ENCODE data around the gene TMEM52. TPM values are rescaled to one million over a fixed set of nuclear protein-coding genes. Genes with fewer than 3 reads are reported as not detected.
"Not testable (repeated sequence)": the region's sequence is repeated elsewhere in the genome, so short reads cannot be mapped to it uniquely, and the experiment has no call there.

TMEM52 gene
- total RNA-seq, 1 donor from 2014 or later: 1.2 TPM

GRCh38 chr1:1942753-1943656 lies 23.9 kb upstream of the TMEM52 start:
- no peak overlapping the region for H3K4me3 Mint-ChIP-seq (ENCODE audit: low read depth)
- H3K4me1 Mint-ChIP-seq (ENCODE audit: low read depth): peaks cover 2% of the 10 kb centered on the region
- H3K36me3 Mint-ChIP-seq (ENCODE audit: low read depth): no peaks in the 10 kb centered on the region
- no peak for DNase-seq (ENCODE audit: low spot score)
- intact Hi-C loops (cut with micrococcal nuclease): loop anchor here (5.0 kb wide), 1 partner anchor 104 kb away; no protein-coding TSS in a partner anchor
- H3K9me3 Mint-ChIP-seq: no peaks in the 10 kb centered on the region
- H3K27me3 Mint-ChIP-seq (ENCODE audit: low read depth): no peaks in the 10 kb centered on the region
- H3K27ac Mint-ChIP-seq: no peak overlapping the region

- no peaks in the 10 kb centered on the region for H3K36me3 Mint-ChIP-seq (ENCODE audit: low read depth)
- intact Hi-C loops (cut with micrococcal nuclease): loop anchor here (5.0 kb wide), 1 partner anchor 105 kb away; no protein-coding TSS in a partner anchor
- H3K4me3 Mint-ChIP-seq (ENCODE audit: low read depth): no peak overlapping the region
These were observed 23.0 kb upstream of the TMEM52 start for GRCh38 chr1:1941868-1942752.

DNA sequence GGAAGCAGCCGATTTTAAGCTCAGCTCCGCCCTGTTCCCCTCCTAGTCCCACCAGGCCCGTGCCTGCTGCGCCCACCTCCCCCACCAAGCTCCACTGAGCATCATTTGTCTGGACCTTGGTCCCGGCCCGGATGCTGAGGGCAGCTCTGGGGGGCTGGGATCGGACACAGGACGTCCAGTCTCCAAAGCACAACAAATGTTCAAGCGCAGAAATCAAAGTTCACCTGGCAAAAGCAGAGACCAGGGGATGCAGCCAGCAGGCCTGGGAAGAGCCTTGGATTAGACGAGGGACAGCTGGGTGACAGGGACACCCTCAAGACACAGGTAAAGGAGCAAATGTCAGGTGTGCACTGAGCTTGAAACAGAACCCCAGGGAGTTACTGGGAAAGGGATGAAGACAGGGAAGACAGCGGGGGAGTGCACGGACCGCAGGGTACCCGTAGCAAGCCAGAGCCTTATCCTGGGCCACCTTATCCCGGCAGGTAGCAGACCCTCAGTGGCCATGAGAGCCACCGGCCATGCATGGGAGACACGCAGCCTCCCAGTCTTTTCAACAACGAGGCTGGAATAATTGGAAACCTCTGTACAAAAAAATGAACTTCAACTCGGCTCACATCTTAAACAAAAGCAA lies 22.2 kb upstream of the TMEM52 start:
- no peak overlapping the region for H3K4me3 Mint-ChIP-seq (ENCODE audit: low read depth)
- intact Hi-C loops (cut with micrococcal nuclease): loop anchor here (5.0 kb wide), 1 partner anchor 106 kb away; no protein-coding TSS in a partner anchor
- no peaks in the 10 kb centered on the region for H3K9me3 Mint-ChIP-seq
- H3K27me3 Mint-ChIP-seq (ENCODE audit: low read depth): no peaks in the 10 kb centered on the region
- peaks cover 2% of the 10 kb centered on the region for H3K4me1 Mint-ChIP-seq (ENCODE audit: low read depth)
- no peaks in the 10 kb centered on the region for H3K36me3 Mint-ChIP-seq (ENCODE audit: low read depth)
- H3K27ac Mint-ChIP-seq: no peak overlapping the region
- DNase-seq (ENCODE audit: low spot score): no peak

More at GRCh38 chr1:1941868-1942752, 23.0 kb upstream of the TMEM52 start:
- Mint-ChIP-seq H3K9me3 (no peaks in the 10 kb centered on the region), H3K27ac (no peak overlapping the region), H3K27me3 (ENCODE audit: low read depth) (no peaks in the 10 kb centered on the region), H3K4me1 (ENCODE audit: low read depth) (peaks cover 2% of the 10 kb centered on the region)
- DNase-seq (ENCODE audit: low spot score): no peak

DNA sequence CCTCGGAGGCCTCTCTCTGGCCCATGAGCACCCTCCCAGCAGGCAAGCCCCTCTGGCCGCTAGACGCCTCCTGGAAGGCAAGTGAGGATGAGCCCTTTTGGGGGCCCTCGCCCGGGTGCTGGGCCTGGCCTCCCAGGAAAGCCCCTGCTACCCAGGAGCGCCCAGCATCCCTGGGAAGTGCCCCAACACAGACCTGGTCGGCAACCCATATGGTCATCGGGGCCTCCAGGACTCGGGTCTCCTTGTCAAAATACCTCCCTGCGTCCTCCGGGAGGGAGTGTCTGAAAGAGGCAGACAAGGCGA lies 21.0 kb upstream of the TMEM52 start:
- DNase-seq (ENCODE audit: low spot score): no peak
- intact Hi-C loops (cut with micrococcal nuclease): loop anchor here (5.0 kb wide), 1 partner anchor 107 kb away; no protein-coding TSS in a partner anchor
- Mint-ChIP-seq H3K27ac (no peak overlapping the region), H3K36me3 (ENCODE audit: low read depth) (no peaks in the 10 kb centered on the region), H3K4me1 (ENCODE audit: low read depth) (peaks cover 2% of the 10 kb centered on the region), H3K27me3 (ENCODE audit: low read depth) (no peaks in the 10 kb centered on the region), H3K4me3 (ENCODE audit: low read depth) (no peak overlapping the region), H3K9me3 (peaks cover 7% of the 10 kb centered on the region)

GRCh38 chr1:1939296-1940122 lies 20.4 kb upstream of the TMEM52 start:
- no peaks in the 10 kb centered on the region for H3K36me3 Mint-ChIP-seq (ENCODE audit: low read depth)
- no peak overlapping the region for H3K27ac Mint-ChIP-seq
- intact Hi-C loops (cut with micrococcal nuclease): loop anchor here (5.0 kb wide), 1 partner anchor 108 kb away; no protein-coding TSS in a partner anchor
- no peak for DNase-seq (ENCODE audit: low spot score)
- no peaks in the 10 kb centered on the region for H3K27me3 Mint-ChIP-seq (ENCODE audit: low read depth)
- H3K4me3 Mint-ChIP-seq (ENCODE audit: low read depth): no peak overlapping the region
- H3K9me3 Mint-ChIP-seq: peaks cover 13% of the 10 kb centered on the region
- H3K4me1 Mint-ChIP-seq (ENCODE audit: low read depth): peaks cover 2% of the 10 kb centered on the region

DNA sequence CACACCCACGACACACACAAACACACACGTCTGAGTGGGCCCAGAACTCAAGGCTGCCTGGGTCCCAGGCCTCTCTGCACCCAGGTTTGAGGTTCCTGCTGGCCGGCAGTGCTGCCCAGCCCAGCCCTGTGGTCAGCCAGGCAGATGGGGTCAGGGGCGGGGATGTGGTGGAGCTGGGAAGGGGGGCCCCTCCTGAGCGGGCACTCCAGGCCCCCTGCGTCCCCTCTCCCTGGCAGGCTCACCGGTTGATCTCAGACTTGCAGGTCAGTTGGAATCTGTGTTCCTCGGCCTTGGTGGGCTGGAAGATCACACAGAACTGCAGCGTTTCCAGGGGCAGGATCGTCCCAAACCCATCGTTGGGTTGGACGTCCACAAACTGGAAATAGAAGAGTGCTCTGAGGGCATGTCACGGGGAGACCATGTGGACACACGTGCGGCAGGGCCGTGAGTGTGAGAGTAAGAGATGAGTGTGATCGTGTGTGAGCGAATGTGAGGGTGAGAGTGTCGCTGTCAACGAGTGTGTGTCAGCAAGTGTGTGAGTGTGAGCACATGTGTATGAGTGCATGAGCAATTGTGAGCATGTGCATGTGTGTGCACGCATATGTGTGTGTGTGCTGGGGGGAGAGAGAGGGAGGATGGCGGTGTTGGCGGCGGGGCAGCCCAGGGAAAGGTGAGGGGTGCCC lies 19.7 kb upstream of the TMEM52 start:
- H3K27ac Mint-ChIP-seq: no peak overlapping the region
- H3K36me3 Mint-ChIP-seq (ENCODE audit: low read depth): no peaks in the 10 kb centered on the region
- intact Hi-C loops (cut with micrococcal nuclease): no loop called here
- H3K9me3 Mint-ChIP-seq: peaks cover 20% of the 10 kb centered on the region
- no peak for DNase-seq (ENCODE audit: low spot score)
- H3K4me1 Mint-ChIP-seq (ENCODE audit: low read depth): peaks cover under 1% of the 10 kb centered on the region
- H3K4me3 Mint-ChIP-seq (ENCODE audit: low read depth): no peak overlapping the region
- H3K27me3 Mint-ChIP-seq (ENCODE audit: low read depth): no peaks in the 10 kb centered on the region

DNA sequence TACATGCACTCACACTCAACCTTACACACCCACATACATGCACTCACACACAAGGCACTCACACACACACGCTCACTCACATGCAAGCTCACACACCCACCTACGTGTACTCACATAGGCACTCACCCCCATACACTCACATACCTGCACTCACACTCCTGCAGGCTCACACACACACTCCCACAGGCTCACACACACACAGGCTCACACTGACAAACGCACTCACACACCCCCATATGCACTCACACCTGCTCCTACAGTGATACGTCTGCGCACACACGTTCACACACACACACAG lies 19.1 kb upstream of the TMEM52 start:
- no peak overlapping the region for H3K27ac Mint-ChIP-seq
- H3K4me1 Mint-ChIP-seq (ENCODE audit: low read depth): no peaks in the 10 kb centered on the region
- peaks cover 25% of the 10 kb centered on the region for H3K9me3 Mint-ChIP-seq
- H3K36me3 Mint-ChIP-seq (ENCODE audit: low read depth): no peaks in the 10 kb centered on the region
- intact Hi-C loops (cut with micrococcal nuclease): no loop called here
- no peak for DNase-seq (ENCODE audit: low spot score)
- H3K27me3 Mint-ChIP-seq (ENCODE audit: low read depth): no peaks in the 10 kb centered on the region
- H3K4me3 Mint-ChIP-seq (ENCODE audit: low read depth): no peak overlapping the region

DNA sequence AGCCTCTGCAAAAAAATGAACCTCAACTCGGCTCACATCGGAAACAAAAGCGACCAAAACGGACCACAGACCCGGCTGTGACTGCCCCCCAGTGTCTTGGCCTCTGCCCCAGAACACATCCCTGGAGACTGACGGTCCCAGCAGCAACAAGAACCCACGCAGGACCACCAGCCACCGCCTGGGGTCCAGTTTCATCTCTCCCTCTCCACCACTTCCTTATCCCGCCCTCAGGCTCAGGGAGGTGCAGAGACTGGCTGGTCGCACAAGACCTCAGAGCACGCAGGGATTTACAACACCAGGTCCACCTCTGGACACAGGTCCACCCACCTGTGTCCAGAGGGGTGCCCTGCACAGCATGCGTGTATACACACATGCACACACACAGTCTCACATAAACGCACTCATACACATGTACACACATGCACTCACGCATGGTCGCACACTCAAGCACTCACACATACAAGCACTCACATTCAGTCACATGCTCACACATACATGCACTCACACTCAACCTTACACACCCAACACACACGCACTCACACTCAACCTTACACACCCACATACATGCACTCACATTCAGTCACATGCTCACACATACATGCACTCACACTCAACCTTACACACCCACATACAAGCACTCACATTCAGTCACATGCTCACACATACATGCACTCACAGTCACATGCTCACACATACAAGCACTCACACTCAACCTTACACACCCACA lies 18.6 kb upstream of the TMEM52 start:
- no peaks in the 10 kb centered on the region for H3K27me3 Mint-ChIP-seq (ENCODE audit: low read depth)

DNA sequence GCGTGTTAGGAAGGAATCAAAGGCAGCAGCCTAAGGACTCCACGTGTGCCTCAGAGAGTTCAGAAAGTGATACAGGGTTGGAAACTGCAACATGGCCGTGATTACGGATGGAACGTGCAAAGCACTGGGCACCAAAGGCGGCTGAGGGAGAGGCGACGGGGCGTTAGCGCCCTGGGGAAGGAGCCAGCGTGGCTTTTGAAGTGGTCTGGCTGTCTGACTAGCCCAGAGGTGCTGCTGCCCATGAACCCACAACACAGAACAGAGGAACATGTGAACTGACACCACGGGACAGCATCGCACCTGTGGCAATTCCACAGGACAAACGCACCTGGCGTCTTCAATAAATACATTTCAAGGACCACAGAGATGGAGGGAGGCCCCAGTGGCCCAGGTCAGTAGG lies 18.0 kb upstream of the TMEM52 start:
- H3K4me1 Mint-ChIP-seq (ENCODE audit: low read depth): no peaks in the 10 kb centered on the region
- DNase-seq (ENCODE audit: low spot score): no peak
- intact Hi-C loops (cut with micrococcal nuclease): no loop called here
- H3K27me3 Mint-ChIP-seq (ENCODE audit: low read depth): no peaks in the 10 kb centered on the region
- peaks cover 25% of the 10 kb centered on the region for H3K9me3 Mint-ChIP-seq
- H3K36me3 Mint-ChIP-seq (ENCODE audit: low read depth): no peaks in the 10 kb centered on the region
- H3K27ac Mint-ChIP-seq: no peak overlapping the region
- H3K4me3 Mint-ChIP-seq (ENCODE audit: low read depth): no peak overlapping the region

More for the DNA sequence above, 18.6 kb upstream of the TMEM52 start:
- intact Hi-C loops (cut with micrococcal nuclease): no loop called here
- Mint-ChIP-seq H3K9me3 (peaks cover 25% of the 10 kb centered on the region), H3K27ac (no peak overlapping the region), H3K4me3 (ENCODE audit: low read depth) (no peak overlapping the region), H3K4me1 (ENCODE audit: low read depth) (no peaks in the 10 kb centered on the region), H3K36me3 (ENCODE audit: low read depth) (no peaks in the 10 kb centered on the region)
- DNase-seq (ENCODE audit: low spot score): no peak

GRCh38 chr1:1934848-1935247 lies 15.8 kb upstream of the TMEM52 start:
- H3K27me3 Mint-ChIP-seq (ENCODE audit: low read depth); H3K4me1 Mint-ChIP-seq (ENCODE audit: low read depth); H3K4me3 Mint-ChIP-seq (ENCODE audit: low read depth); DNase-seq (ENCODE audit: low spot score); intact Hi-C loops (cut with micrococcal nuclease); H3K27ac Mint-ChIP-seq; H3K36me3 Mint-ChIP-seq (ENCODE audit: low read depth): not testable (repeated sequence)
- peaks cover 25% of the 10 kb centered on the region for H3K9me3 Mint-ChIP-seq
